ENCODE measurements around the gene GNAI3. TPM values are rescaled to one million over a fixed set of nuclear protein-coding genes. Genes with fewer than 3 reads are reported as not detected.

GNAI3 gene
- polyA plus RNA-seq, 1 donor from 2014 or later = 10.6 TPM

- Histone ChIP-seq H3K4me2 (ENCODE audit: low read length) (no peak overlapping the region), H3K27ac (ENCODE audit: low read length) (no peak overlapping the region), H3K4me3 (ENCODE audit: low read length) (no peak overlapping the region), H3K79me2 (replicated peaks; ENCODE audit: insufficient read depth, low read length) (no peaks in the 10 kb centered on the region), H3K9ac (ENCODE audit: low read length) (no peak overlapping the region), H3K36me3 (ENCODE audit: insufficient read depth, low read length) (no peaks in the 10 kb centered on the region), H3K9me2 (ENCODE audit: insufficient read depth, low read length) (no peaks in the 10 kb centered on the region), H4K20me1 (ENCODE audit: insufficient read depth) (no peaks in the 10 kb centered on the region), H3K9me3 (ENCODE audit: low read length) (no peaks in the 10 kb centered on the region), H3F3A (ENCODE audit: insufficient read depth, low read length, poor library complexity, severe bottlenecking) (no peaks in the 10 kb centered on the region), H2AFZ (ENCODE audit: low read depth, low read length) (no peak overlapping the region), H3K27me3 (ENCODE audit: insufficient read depth, low read depth, low read length) (no peaks in the 10 kb centered on the region)
- TF ChIP-seq POLR2AphosphoS5 (IDR thresholded peaks at IDR 0.05) (no peak), TAF1 (IDR thresholded peaks at IDR 0.05; ENCODE audit: low read depth) (no peak), EP300 (conservative IDR thresholded peaks at IDR 0.05; ENCODE audit: poor library complexity, severe bottlenecking) (no peak), CTCF (IDR thresholded peaks at IDR 0.05; ENCODE audit: poor library complexity, severe bottlenecking) (no peak)
- TF ChIP-seq, protein P1, sequence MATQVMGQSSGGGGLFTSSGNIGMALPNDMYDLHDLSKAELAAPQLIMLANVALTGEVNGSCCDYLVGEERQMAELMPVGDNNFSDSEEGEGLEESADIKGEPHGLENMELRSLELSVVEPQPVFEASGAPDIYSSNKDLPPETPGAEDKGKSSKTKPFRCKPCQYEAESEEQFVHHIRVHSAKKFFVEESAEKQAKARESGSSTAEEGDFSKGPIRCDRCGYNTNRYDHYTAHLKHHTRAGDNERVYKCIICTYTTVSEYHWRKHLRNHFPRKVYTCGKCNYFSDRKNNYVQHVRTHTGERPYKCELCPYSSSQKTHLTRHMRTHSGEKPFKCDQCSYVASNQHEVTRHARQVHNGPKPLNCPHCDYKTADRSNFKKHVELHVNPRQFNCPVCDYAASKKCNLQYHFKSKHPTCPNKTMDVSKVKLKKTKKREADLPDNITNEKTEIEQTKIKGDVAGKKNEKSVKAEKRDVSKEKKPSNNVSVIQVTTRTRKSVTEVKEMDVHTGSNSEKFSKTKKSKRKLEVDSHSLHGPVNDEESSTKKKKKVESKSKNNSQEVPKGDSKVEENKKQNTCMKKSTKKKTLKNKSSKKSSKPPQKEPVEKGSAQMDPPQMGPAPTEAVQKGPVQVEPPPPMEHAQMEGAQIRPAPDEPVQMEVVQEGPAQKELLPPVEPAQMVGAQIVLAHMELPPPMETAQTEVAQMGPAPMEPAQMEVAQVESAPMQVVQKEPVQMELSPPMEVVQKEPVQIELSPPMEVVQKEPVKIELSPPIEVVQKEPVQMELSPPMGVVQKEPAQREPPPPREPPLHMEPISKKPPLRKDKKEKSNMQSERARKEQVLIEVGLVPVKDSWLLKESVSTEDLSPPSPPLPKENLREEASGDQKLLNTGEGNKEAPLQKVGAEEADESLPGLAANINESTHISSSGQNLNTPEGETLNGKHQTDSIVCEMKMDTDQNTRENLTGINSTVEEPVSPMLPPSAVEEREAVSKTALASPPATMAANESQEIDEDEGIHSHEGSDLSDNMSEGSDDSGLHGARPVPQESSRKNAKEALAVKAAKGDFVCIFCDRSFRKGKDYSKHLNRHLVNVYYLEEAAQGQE (IDR thresholded peaks at IDR 0.05; ENCODE audit: borderline replicate concordance) = no peak
Observed at GRCh38 chr1:109537450-109538178, 10.8 kb upstream of the GNAI3 start.

GRCh38 chr1:109538827-109539555, 9.4 kb upstream of the GNAI3 start:
- H3K9ac ChIP-seq (ENCODE audit: low read length) = no peak overlapping the region
- H3K4me2 ChIP-seq (ENCODE audit: low read length) = no peak overlapping the region
- H4K20me1 ChIP-seq (ENCODE audit: insufficient read depth) = no peaks in the 10 kb centered on the region
- no peaks in the 10 kb centered on the region for H3K9me2 ChIP-seq (ENCODE audit: insufficient read depth, low read length)
- no peaks in the 10 kb centered on the region for H3K9me3 ChIP-seq (ENCODE audit: low read length)
- no peaks in the 10 kb centered on the region for H3K27me3 ChIP-seq (ENCODE audit: insufficient read depth, low read depth, low read length)
- TF ChIP-seq, protein P1 (IDR thresholded peaks at IDR 0.05; ENCODE audit: borderline replicate concordance) = no peak
- no peak for TF ChIP-seq EZH2 (IDR thresholded peaks at IDR 0.05; ENCODE audit: borderline replicate concordance, insufficient read depth, low read length, poor library complexity, severe bottlenecking)
- no peak for TF ChIP-seq RAD21 (conservative IDR thresholded peaks at IDR 0.05)
- no peaks in the 10 kb centered on the region for H3K36me3 ChIP-seq (ENCODE audit: insufficient read depth, low read length)
- no peak overlapping the region for H3K27ac ChIP-seq (ENCODE audit: low read length)
- H3F3A ChIP-seq (ENCODE audit: insufficient read depth, low read length, poor library complexity, severe bottlenecking) = no peaks in the 10 kb centered on the region
- H3K79me2 ChIP-seq (replicated peaks; ENCODE audit: insufficient read depth, low read length) = no peaks in the 10 kb centered on the region
- no peak overlapping the region for H3K4me3 ChIP-seq (ENCODE audit: low read length)
- H2AFZ ChIP-seq (ENCODE audit: low read depth, low read length) = no peak overlapping the region

Measured in neural cell (in vitro differentiated cells).